ENCODE data around the gene ACAD10. TPM values are rescaled to one million over a fixed set of nuclear protein-coding genes. Genes with fewer than 3 reads are reported as not detected.

ACAD10 gene
- total and polyA plus RNA-seq, 10 of the 15 experiments (the other 5 are each of a cell fraction or from before 2014, with no cell fraction given): 2.9 to 21.9 (median 17.5) TPM

GRCh38 chr12:111685811-111686573, at the start of gene ACAD10, which contains the start of gene BRAP (continued):
- no peak for TF ChIP-seq E2F4 (IDR thresholded peaks at IDR 0.05; ENCODE audit: low read depth, low read length)
- TF ChIP-seq NFYB (IDR thresholded peaks at IDR 0.05; ENCODE audit: insufficient read depth, low read depth, low read length): peak; percentile 90
- no peak; the same call in 1 of the 2 replicates for TF ChIP-seq PAX5 (IDR thresholded peaks at IDR 0.05; ENCODE audit: borderline replicate concordance, low read depth, low read length)
- no peak for TF ChIP-seq FOXK2 (IDR thresholded peaks at IDR 0.05)
- TF ChIP-seq MTA3 (IDR thresholded peaks at IDR 0.05; ENCODE audit: borderline replicate concordance, low read length): no peak; the same call in 1 of the 2 replicates
- TF ChIP-seq HDGF (IDR thresholded peaks at IDR 0.05): peak; percentile 93; the same call in 1 of the 2 replicates
- no peak for TF ChIP-seq EGR1 (IDR thresholded peaks at IDR 0.05; ENCODE audit: borderline replicate concordance in 1 of 2, low read depth in 2 of 2, low read length in 2 of 2)
- peak; percentile 96 for TF ChIP-seq SMAD5 (IDR thresholded peaks at IDR 0.05; ENCODE audit: low read depth)
- TF ChIP-seq ELK1 (IDR thresholded peaks at IDR 0.05; ENCODE audit: low read depth, low read length): peak; percentile 77
- TF ChIP-seq PRDM15 (CRISPR knock-in tag; IDR thresholded peaks at IDR 0.05): no peak
